GM12878 (cell line): ENCODE results near the gene SLC23A1. TPM values are rescaled to one million over a fixed set of nuclear protein-coding genes. Genes with fewer than 3 reads are reported as not detected.

Source experiments
- ATAC-seq: fragments of 200-7000 bp; cut with Tn5 transposase; 3 replicates; pipeline ENCODE4 v1.9.1; 2020; ENCODE audit warnings: mild to moderate bottlenecking, moderate library complexity
- BruUV-seq: library from RNA; stranded (reverse); fragments of 400-500 nt; replicated peaks from 2 replicates; lab custom pipeline; 2021; lab: Mats Ljungman, UMichigan
- CTCF ChIA-PET: fragments of 300-600 bp; sonication (Branson Sonifier 250); formaldehyde crosslinking; extraction: SDS; loops from one replicate; lab custom pipeline; 2021; ENCODE audit warnings: inconsistent platforms; lab: Yijun Ruan, JAX
- POLR2A ChIA-PET: fragments of 350-600 bp; formaldehyde crosslinking; extraction: SDS; loops from one replicate; lab custom pipeline; 2021; ENCODE audit warnings: inconsistent platforms; lab: Charles Lee
- RAD21 ChIA-PET: fragments of 300-600 bp; sonication (Branson Sonifier 250); formaldehyde crosslinking; loops from one replicate; lab custom pipeline; 2023; ENCODE audit warnings: antibody characterized with exemption; ENCODE audit not compliant: unreplicated experiment; lab: Charles Lee
- SMC1A ChIA-PET: fragments of 300-600 bp; sonication (Branson Sonifier 250); formaldehyde crosslinking; loops from one replicate; lab custom pipeline; 2023; ENCODE audit not compliant: unreplicated experiment, uncharacterized antibody; lab: Charles Lee
- DNase-seq: peaks from one replicate; pipeline ENCODE4 v3.0.0-alpha.2; 2011; ENCODE audit warnings: low read depth, low spot score
- FAIRE-seq: peaks from 3 replicates; lab custom pipeline; 2011; peaks lifted over from hg19 to GRCh38; lab: Jason Lieb, UNC
- H2AFZ ChIP-seq: 2 replicates; pipeline ENCODE4 v1.6.0; 2011; ENCODE audit warnings: low read depth, low read length, control low read depth; ENCODE audit not compliant: control insufficient read depth
- H3K27ac ChIP-seq: 2 replicates; pipeline ENCODE4 v1.5.1; 2011; ENCODE audit warnings: control low read depth; ENCODE audit not compliant: control insufficient read depth, insufficient read depth
- H3K27me3 ChIP-seq, 2 experiments: replicated peaks in 1 of 2; 2 replicates each; pipeline versions ENCODE4 v1.6.0 to v1.6.1; 2011; ENCODE audit warnings: low read length in 1 of 2; ENCODE audit not compliant: control insufficient read depth in 2 of 2, insufficient read depth in 2 of 2
- H3K36me3 ChIP-seq, 2 experiments: 2 replicates each; pipeline ENCODE4 v1.5.1; 2011; ENCODE audit warnings: low read length in 1 of 2; ENCODE audit not compliant: control insufficient read depth in 2 of 2, insufficient read depth in 2 of 2
- H3K4me1 ChIP-seq: 2 replicates; pipeline ENCODE4 v1.6.1; 2011; ENCODE audit warnings: mild to moderate bottlenecking, low read length, moderate library complexity, mixed read lengths; ENCODE audit not compliant: control insufficient read depth, insufficient read depth
- H3K4me2 ChIP-seq: 2 replicates; pipeline ENCODE4 v1.6.0; 2011; ENCODE audit warnings: control low read depth; ENCODE audit not compliant: control insufficient read depth, insufficient read depth
- H3K4me3 ChIP-seq: fragments of 200-600 bp; sonication (generic); 2 replicates; pipeline ENCODE4 v1.5.1; 2016
- H3K79me2 ChIP-seq: 2 replicates; pipeline ENCODE4 v1.6.0; 2011; ENCODE audit warnings: low read length; ENCODE audit not compliant: control insufficient read depth, insufficient read depth
- H3K9ac ChIP-seq: 2 replicates; pipeline ENCODE4 v1.8.0; 2011; ENCODE audit warnings: low read length, control low read depth, mixed read lengths; ENCODE audit not compliant: control insufficient read depth, insufficient read depth
- H3K9me3 ChIP-seq: replicated peaks from 3 replicates; pipeline ENCODE4 v1.5.1; 2011; ENCODE audit warnings: mild to moderate bottlenecking, low read length; ENCODE audit not compliant: control insufficient read depth, insufficient read depth
- H4K20me1 ChIP-seq: 2 replicates; pipeline ENCODE4 v1.6.0; 2011; ENCODE audit not compliant: control insufficient read depth, insufficient read depth
- HDAC6 ChIP-seq: fragments of 200-600 bp; sonication (generic); IDR thresholded peaks from one replicate; pipeline ENCODE4 v1.8.0; 2017; ENCODE audit warnings: antibody characterized with exemption; ENCODE audit not compliant: unreplicated experiment
- MEF2A ChIP-seq: IDR thresholded peaks from 2 replicates; pipeline ENCODE4 v1.6.1; 2011; ENCODE audit warnings: low read depth, mild to moderate bottlenecking, low read length, moderate library complexity; ENCODE audit not compliant: insufficient read depth
- NFIC ChIP-seq: IDR thresholded peaks from 2 replicates; pipeline ENCODE4 v1.6.1; 2012; ENCODE audit warnings: low read depth, mild to moderate bottlenecking, inconsistent platforms, low read length, moderate library complexity
- NR2C1 ChIP-seq: fragments of 450-650 bp; IDR thresholded peaks from 2 replicates; pipeline ENCODE4 v1.6.1; 2017; ENCODE audit warnings: antibody characterized with exemption, mild to moderate bottlenecking, moderate library complexity
- POLR2A ChIP-seq: IDR thresholded peaks from 2 replicates; pipeline ENCODE4 v1.6.1; 2011; ENCODE audit warnings: low read depth, mild to moderate bottlenecking, low read length
- RELB ChIP-seq: fragments of 450-650 bp; IDR thresholded peaks from 2 replicates; pipeline ENCODE4 v1.6.1; 2017; ENCODE audit warnings: low read depth, mild to moderate bottlenecking, moderate library complexity
- SMARCA5 ChIP-seq: fragments of 450-650 bp; IDR thresholded peaks from 2 replicates; pipeline ENCODE4 v1.6.1; 2017; ENCODE audit warnings: mild to moderate bottlenecking
- WGBS: methylation state at CpG from one replicate; pipeline ENCODE4 v1.1.6; 2016; ENCODE audit warnings: low lambda C conversion rate; ENCODE audit not compliant: insufficient replicate concordance, insufficient coverage; ENCODE audit errors: missing lambda C conversion rate; 5-methylcytosine and 5-hydroxymethylcytosine counted together
- in situ Hi-C: fragments of 300-500 bp; cut with MboI; formaldehyde crosslinking; loops from 9 replicates; pipeline ENCODE4 v1.14.3; 2018; ENCODE audit warnings: mixed read lengths
- intact Hi-C: fragments of 100-400 bp; cut with micrococcal nuclease; formaldehyde crosslinking; loops from one replicate; pipeline ENCODE4 v1.14.2; 2022; ENCODE audit not compliant: unreplicated experiment
- polyA plus RNA-seq, 11 experiments: library from polyadenylated mRNA; depleted of rRNA in 4 of 11; unstranded in 6 of 11; stranded (reverse) in 5 of 11; fragments of >200 nt; fragmentation: Nextera tagmentation in 4 of 11; fragmentation: Illumina TruSeq in 1 of 11; extraction: Ambion mirVana in 4 of 11; extraction: Trizol in 1 of 11; gene quantifications; 1 replicate in 1 of 11; 2 replicates in 10 of 11; pipeline versions ENCODE4 v1.2.1 to v1.2.3, GENCODE V29; 2011 to 2016; ENCODE audit warnings: inconsistent platforms in 2 of 11, missing spikeins in 2 of 11, low read depth in 1 of 11
- total RNA-seq, 4 experiments: library from RNA; depleted of rRNA in 3 of 4; stranded (reverse); fragments of >200 nt in 3 of 4; fragmentation: Illumina TruSeq in 1 of 4; extraction: Trizol in 1 of 4; gene quantifications; 2 replicates each; pipeline versions ENCODE4 v1.2.1 to v1.2.3, GENCODE V29; 2013 to 2021

SLC23A1 gene
- total and polyA plus RNA-seq, 10 of the 15 experiments (the other 5 are each of a cell fraction or from before 2014, with no cell fraction given) = 0.35 to 4.7 (median 1.6) TPM

- no TSS peak for BruUV-seq
- in situ Hi-C loops = no loop called here
- ChIA-PET RAD21 (no interaction called here), SMC1A (no interaction called here), POLR2A (no interaction called here), CTCF (no interaction called here)
- H3K27me3 ChIP-seq = no peaks in the 10 kb centered on the region
- no peak for ATAC-seq
- 44% methylated on average over 23 of the region's 28 CpGs for WGBS
- H3K79me2 ChIP-seq = peaks cover 5% of the 10 kb centered on the region; the same call in 1 of the 2 replicates
- H3K9me3 ChIP-seq = no peaks in the 10 kb centered on the region
- H3K27ac ChIP-seq = no peak overlapping the region
- peak; percentile 69 for TF ChIP-seq POLR2A
- no peak for TF ChIP-seq NR2C1
- no peak overlapping the region for H3K4me3 ChIP-seq
- no peak for DNase-seq
- no peak for FAIRE-seq
- H4K20me1 ChIP-seq = no peaks in the 10 kb centered on the region
- no peak overlapping the region for H2AFZ ChIP-seq
- peaks cover 26% of the 10 kb centered on the region for H3K4me1 ChIP-seq
- no peak overlapping the region for H3K4me2 ChIP-seq
- H3K36me3 ChIP-seq = no peaks in the 10 kb centered on the region; a peak in 1 of 4 replicates
- intact Hi-C loops = no loop called here
- H3K9ac ChIP-seq = no peak overlapping the region
Measured at GRCh38 chr5:139381837-139382761, 998 bp downstream of the SLC23A1 start.

- RAD21 ChIA-PET = no interaction called here
- H3K79me2 ChIP-seq = no peaks in the 10 kb centered on the region
- H3K9me3 ChIP-seq = no peaks in the 10 kb centered on the region
- no peak overlapping the region for H3K27ac ChIP-seq
- H3K4me3 ChIP-seq = no peak overlapping the region
- H3K27me3 ChIP-seq = no peaks in the 10 kb centered on the region
- H3K36me3 ChIP-seq = no peaks in the 10 kb centered on the region
- H2AFZ ChIP-seq = no peak overlapping the region
- POLR2A ChIA-PET = no interaction called here
- SMC1A ChIA-PET = no interaction called here
- ATAC-seq (no peak), FAIRE-seq (no peak), DNase-seq (no peak)
- no peak overlapping the region for H3K4me2 ChIP-seq
- in situ Hi-C loops = no loop called here
- intact Hi-C loops = no loop called here
- TF ChIP-seq HDAC6 (no peak), SMARCA5 (0 out of 2 replicates have a peak, but pooled peaks have one; percentile 20), NFIC (no peak), RELB (no peak), POLR2A (peak; percentile 37), MEF2A (no peak)
- WGBS = 82% methylated on average over 14 of the region's 15 CpGs
- no peaks in the 10 kb centered on the region for H4K20me1 ChIP-seq
- no peak overlapping the region for H3K9ac ChIP-seq
- no TSS peak for BruUV-seq
- CTCF ChIA-PET = interaction anchor here (0.5 to 1.2 kb wide), 3 partner anchors 34 to 131 kb away, joined by 3 to 4 read pairs (median 3); no protein-coding TSS in a partner anchor
- peaks cover 6% of the 10 kb centered on the region; the same call in 1 of the 2 replicates for H3K4me1 ChIP-seq
Measured at GRCh38 chr5:139379626-139380449, 3.3 kb downstream of the SLC23A1 start.
